ENCODE data around the gene ALDH9A1.

DNA sequence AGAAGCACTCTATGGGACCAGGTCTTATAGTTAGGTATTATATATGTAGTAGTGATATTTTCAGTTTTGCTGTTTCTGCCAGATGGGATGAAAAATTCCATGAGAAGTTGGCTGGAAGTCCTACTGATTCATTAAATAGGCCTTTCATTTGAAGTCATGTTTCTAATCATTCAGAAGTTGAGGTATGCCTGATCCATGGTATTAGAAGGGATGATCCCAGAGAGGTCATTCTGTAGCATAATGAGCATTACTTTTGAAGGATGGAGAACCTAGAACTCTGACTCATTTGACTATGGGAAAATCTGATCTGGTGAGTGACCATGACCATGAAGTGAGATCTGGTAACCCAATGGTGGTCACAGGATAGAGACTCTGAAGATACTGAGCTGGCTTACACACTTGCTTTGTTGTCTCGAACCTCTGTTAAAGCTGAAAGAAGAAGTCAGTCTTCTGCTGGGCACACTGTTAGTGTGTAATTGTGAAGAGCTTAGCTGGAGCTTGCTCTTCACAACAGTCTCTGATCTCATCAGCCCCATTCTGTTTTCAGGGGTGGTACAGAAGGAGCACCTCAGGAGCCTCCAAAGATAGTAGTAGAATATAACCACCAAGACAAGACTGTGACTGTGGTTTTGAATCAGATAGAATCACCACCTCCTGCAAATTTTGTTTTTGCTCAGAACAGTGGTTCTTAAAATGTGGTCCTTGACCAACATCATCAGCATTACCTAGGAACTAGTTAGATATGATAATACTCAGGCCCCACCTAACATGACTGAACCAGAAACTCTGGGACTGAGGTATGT lies 58.3 kb downstream of the ALDH9A1 start:
- TF ChIP-seq, protein P1, sequence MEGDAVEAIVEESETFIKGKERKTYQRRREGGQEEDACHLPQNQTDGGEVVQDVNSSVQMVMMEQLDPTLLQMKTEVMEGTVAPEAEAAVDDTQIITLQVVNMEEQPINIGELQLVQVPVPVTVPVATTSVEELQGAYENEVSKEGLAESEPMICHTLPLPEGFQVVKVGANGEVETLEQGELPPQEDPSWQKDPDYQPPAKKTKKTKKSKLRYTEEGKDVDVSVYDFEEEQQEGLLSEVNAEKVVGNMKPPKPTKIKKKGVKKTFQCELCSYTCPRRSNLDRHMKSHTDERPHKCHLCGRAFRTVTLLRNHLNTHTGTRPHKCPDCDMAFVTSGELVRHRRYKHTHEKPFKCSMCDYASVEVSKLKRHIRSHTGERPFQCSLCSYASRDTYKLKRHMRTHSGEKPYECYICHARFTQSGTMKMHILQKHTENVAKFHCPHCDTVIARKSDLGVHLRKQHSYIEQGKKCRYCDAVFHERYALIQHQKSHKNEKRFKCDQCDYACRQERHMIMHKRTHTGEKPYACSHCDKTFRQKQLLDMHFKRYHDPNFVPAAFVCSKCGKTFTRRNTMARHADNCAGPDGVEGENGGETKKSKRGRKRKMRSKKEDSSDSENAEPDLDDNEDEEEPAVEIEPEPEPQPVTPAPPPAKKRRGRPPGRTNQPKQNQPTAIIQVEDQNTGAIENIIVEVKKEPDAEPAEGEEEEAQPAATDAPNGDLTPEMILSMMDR (conservative IDR thresholded peaks at IDR 0.05 in 1 of 2, IDR thresholded peaks at IDR 0.05 in 1 of 2; ENCODE audit: extremely low read depth in 1 of 2, insufficient read depth in 1 of 2, low read depth in 1 of 2, low read length in 2 of 2): no peak
- no peak for TF ChIP-seq EZH2 (IDR thresholded peaks at IDR 0.05; ENCODE audit: borderline replicate concordance, low read length)
